Kidney epithelial cell (primary cell): ENCODE data around the gene APRT. TPM values are rescaled to one million over a fixed set of nuclear protein-coding genes. Genes with fewer than 3 reads are reported as not detected.
"Not testable (repeated sequence)": the region's sequence is repeated elsewhere in the genome, so short reads cannot be mapped to it uniquely, and the experiment has no call there.

ENCODE experiments used
- DNase-seq: peaks from one replicate; pipeline ENCODE4 v3.0.0-alpha.2; 2010; ENCODE audit warnings: low read depth
- H3K27me3 ChIP-seq: 2 replicates; pipeline ENCODE4 v1.6.0; 2011; ENCODE audit warnings: low read length; ENCODE audit not compliant: control insufficient read depth, insufficient read depth
- H3K36me3 ChIP-seq: 2 replicates; pipeline ENCODE4 v1.5.1; 2011; ENCODE audit warnings: low read length; ENCODE audit not compliant: control insufficient read depth, insufficient read depth
- H3K4me3 ChIP-seq: 2 replicates; pipeline ENCODE4 v1.5.1; 2011; ENCODE audit warnings: low read depth, mild to moderate bottlenecking, control low read depth, low read length
- total RNA-seq: library from RNA; depleted of rRNA; stranded (reverse); fragments of >200 nt; gene quantifications from 2 replicates; pipeline ENCODE4 v1.2.3, GENCODE V29; 2015
- TF ChIP-seq, protein P1 (sequence below): IDR thresholded peaks from 2 replicates; pipeline ENCODE4 v1.5.1; 2011; ENCODE audit warnings: mild to moderate bottlenecking, moderate library complexity, low read length, control low read depth, inconsistent platforms; ENCODE audit not compliant: insufficient read depth, poor library complexity, severe bottlenecking

APRT gene
- total RNA-seq, 1 donor from 2014 or later: 218 TPM

GRCh38 chr16:88824256-88825077 lies 12.7 kb upstream of the APRT start:
- TF ChIP-seq, protein P1, sequence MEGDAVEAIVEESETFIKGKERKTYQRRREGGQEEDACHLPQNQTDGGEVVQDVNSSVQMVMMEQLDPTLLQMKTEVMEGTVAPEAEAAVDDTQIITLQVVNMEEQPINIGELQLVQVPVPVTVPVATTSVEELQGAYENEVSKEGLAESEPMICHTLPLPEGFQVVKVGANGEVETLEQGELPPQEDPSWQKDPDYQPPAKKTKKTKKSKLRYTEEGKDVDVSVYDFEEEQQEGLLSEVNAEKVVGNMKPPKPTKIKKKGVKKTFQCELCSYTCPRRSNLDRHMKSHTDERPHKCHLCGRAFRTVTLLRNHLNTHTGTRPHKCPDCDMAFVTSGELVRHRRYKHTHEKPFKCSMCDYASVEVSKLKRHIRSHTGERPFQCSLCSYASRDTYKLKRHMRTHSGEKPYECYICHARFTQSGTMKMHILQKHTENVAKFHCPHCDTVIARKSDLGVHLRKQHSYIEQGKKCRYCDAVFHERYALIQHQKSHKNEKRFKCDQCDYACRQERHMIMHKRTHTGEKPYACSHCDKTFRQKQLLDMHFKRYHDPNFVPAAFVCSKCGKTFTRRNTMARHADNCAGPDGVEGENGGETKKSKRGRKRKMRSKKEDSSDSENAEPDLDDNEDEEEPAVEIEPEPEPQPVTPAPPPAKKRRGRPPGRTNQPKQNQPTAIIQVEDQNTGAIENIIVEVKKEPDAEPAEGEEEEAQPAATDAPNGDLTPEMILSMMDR: no peak
- Histone ChIP-seq H3K27me3 (no peaks in the 10 kb centered on the region), H3K4me3 (no peak overlapping the region), H3K36me3 (no peaks in the 10 kb centered on the region)
- no peak for DNase-seq

DNA sequence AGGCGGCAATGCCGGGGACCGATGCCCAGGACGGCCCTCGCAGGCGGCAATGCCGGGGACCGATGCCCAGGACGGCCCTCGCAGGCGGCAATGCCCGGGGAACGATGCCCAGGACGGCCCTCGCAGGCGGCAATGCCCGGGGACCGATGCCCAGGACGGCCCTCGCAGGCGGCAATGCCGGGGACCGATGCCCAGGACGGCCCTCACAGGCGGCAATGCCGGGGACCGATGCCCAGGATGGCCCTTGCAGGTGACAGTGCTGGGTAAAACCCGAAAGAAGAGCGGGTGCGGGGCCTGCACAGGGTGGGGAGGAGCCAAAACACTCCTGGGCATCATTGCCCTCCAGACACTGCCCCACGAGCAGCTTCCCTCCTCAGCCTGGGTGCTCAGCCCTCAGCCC lies 11.9 kb upstream of the APRT start:
- DNase-seq: not testable (repeated sequence)

GRCh38 chr16:88822281-88823040 lies 10.7 kb upstream of the APRT start:
- no peak for DNase-seq
- TF ChIP-seq, protein P1: no peak
- H3K36me3 ChIP-seq: no peaks in the 10 kb centered on the region
- H3K27me3 ChIP-seq: peaks cover 3% of the 10 kb centered on the region
- H3K4me3 ChIP-seq: no peak overlapping the region

More for the DNA sequence above, 11.9 kb upstream of the APRT start:
- not testable (repeated sequence) for H3K27me3 ChIP-seq, H3K36me3 ChIP-seq, H3K4me3 ChIP-seq

- no peak overlapping the region for H3K4me3 ChIP-seq
- no peaks in the 10 kb centered on the region for H3K36me3 ChIP-seq
- TF ChIP-seq, protein P1: no peak
- peaks cover 10% of the 10 kb centered on the region for H3K27me3 ChIP-seq
- no peak for DNase-seq
These were observed 9.6 kb upstream of the APRT start for GRCh38 chr16:88821168-88821850.

DNA sequence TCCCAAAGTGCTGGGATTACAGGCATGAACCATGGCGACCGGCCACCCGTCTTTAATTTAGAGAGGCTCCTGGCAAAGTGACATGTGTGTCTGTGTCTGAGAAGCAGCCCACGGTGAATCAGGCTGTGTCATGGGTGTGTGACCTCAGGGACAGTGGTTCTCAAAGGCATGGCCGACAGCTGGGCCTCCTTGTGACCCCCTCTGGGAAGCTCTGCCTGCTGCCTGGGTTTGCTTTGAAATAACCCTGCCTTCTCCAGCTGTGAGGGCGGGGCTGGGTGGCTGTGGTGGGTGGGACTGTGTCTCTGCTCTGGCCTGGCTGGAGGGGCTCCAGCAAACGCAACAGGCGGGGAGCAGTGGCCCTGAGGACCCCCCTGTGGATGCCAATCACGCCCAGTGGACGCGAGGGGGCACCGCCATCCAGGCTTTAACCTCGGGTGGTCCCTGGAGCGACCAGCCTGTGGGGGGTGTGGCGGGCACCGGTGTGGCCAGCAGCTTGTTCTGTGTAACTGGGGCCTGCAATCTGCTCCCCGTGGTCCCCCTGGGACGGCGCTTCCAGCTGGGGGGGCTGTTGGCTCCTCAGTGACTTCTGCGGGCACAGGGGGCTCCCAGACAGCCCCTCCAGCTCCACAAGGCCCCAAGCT lies 8.8 kb upstream of the APRT start:
- Histone ChIP-seq H3K27me3 (peaks cover 14% of the 10 kb centered on the region), H3K36me3 (no peaks in the 10 kb centered on the region), H3K4me3 (no peak overlapping the region)
- TF ChIP-seq, protein P1: no peak
- no peak for DNase-seq
